Measurements from ENCODE around the gene MCTP2. TPM values are rescaled to one million over a fixed set of nuclear protein-coding genes. Genes with fewer than 3 reads are reported as not detected.
A peak's percentile ranks its signal among the peaks of the same experiment; 100 is the strongest.

MCTP2 gene
- polyA plus RNA-seq, 3 donors: 2.4 to 7.4 (median 7.3) TPM

GRCh38 chr15:94412979-94413746 lies 181.8 kb downstream of the MCTP2 start:
- peaks cover 11 to 54% of the 10 kb centered on the region in 2 donors for H3K36me3 Mint-ChIP-seq
- H3K9ac ChIP-seq (ENCODE audit: insufficient read depth, low read length, poor library complexity, severe bottlenecking): no peak overlapping the region
- H3K4me3 ChIP-seq (replicated peaks in 1 of 3; ENCODE audit: low read depth in 2 of 3, low read length in 3 of 3): no peak overlapping the region
- no peak overlapping the region for H3K27ac ChIP-seq (ENCODE audit: low read depth in 1 of 2, low read length in 2 of 2)
- peaks cover 3% of the 10 kb centered on the region for H3K4me1 Mint-ChIP-seq
- no peaks in the 10 kb centered on the region for H4K20me1 ChIP-seq (ENCODE audit: insufficient read depth, low read length)
- H3K9me3 Mint-ChIP-seq: no peaks in the 10 kb centered on the region
- no peaks in the 10 kb centered on the region for H3K4me1 ChIP-seq (ENCODE audit: control insufficient read depth in 1 of 2, insufficient read depth in 2 of 2, low read length in 2 of 2)
- no peaks in the 10 kb centered on the region for H3K79me2 ChIP-seq (ENCODE audit: insufficient read depth, low read length)
- H3K4me3 Mint-ChIP-seq: no peak overlapping the region
- intact Hi-C loops (cut with micrococcal nuclease): no loop called here
- H2AFZ ChIP-seq (ENCODE audit: insufficient read depth, low read depth, low read length, poor library complexity, severe bottlenecking): no peak overlapping the region
- no CpG with 5 or more reads among the region's 6 CpGs for WGBS (ENCODE audit: insufficient coverage)
- H3K9me3 ChIP-seq (replicated peaks in 1 of 2; ENCODE audit: control insufficient read depth in 1 of 2, insufficient read depth in 1 of 2, low read length in 2 of 2): no peaks in the 10 kb centered on the region
- peaks cover 0 to 4% of the 10 kb centered on the region in 2 donors for H3K36me3 ChIP-seq (replicated peaks in 1 of 2; ENCODE audit: control insufficient read depth in 1 of 2, insufficient read depth in 2 of 2, low read length in 2 of 2)
- DNase-seq: peak; percentile 5 to 19 (median 10)
- H3K4me2 ChIP-seq (replicated peaks; ENCODE audit: extremely low read depth, low read length, poor library complexity, severe bottlenecking): no peak overlapping the region
- peaks cover 0 to 2% (median 0%) of the 10 kb centered on the region in 3 donors for H3K27me3 Mint-ChIP-seq (ENCODE audit: low read depth in 3 of 3)
- no peak overlapping the region for H3K27ac Mint-ChIP-seq
- no peaks in the 10 kb centered on the region for H3K27me3 ChIP-seq (ENCODE audit: control insufficient read depth in 2 of 2, insufficient read depth in 2 of 2, low read length in 2 of 2)
- TF ChIP-seq, protein P1, sequence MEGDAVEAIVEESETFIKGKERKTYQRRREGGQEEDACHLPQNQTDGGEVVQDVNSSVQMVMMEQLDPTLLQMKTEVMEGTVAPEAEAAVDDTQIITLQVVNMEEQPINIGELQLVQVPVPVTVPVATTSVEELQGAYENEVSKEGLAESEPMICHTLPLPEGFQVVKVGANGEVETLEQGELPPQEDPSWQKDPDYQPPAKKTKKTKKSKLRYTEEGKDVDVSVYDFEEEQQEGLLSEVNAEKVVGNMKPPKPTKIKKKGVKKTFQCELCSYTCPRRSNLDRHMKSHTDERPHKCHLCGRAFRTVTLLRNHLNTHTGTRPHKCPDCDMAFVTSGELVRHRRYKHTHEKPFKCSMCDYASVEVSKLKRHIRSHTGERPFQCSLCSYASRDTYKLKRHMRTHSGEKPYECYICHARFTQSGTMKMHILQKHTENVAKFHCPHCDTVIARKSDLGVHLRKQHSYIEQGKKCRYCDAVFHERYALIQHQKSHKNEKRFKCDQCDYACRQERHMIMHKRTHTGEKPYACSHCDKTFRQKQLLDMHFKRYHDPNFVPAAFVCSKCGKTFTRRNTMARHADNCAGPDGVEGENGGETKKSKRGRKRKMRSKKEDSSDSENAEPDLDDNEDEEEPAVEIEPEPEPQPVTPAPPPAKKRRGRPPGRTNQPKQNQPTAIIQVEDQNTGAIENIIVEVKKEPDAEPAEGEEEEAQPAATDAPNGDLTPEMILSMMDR (IDR thresholded peaks at IDR 0.05): peak; percentile 77

DNA sequence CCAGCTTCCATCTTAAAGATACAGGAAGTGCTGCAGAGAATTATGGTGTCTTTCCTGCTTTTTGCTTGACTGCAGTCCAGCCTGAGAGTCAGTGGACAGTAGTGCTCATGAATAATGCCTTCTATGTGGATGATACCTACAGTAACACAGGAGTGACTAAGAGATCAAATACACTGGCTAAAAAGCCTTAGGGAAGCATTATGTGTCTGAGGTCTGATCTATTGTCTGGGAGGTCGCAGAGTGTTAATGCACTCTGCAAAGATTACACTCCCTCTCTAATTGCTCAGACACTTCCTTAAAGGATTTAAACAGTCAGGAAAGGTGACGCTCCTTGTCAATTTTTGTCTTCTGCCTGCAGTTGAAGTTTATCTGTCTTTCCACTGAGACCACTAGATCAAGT lies 183.6 kb downstream of the MCTP2 start:
- no peaks in the 10 kb centered on the region for H3K27me3 Mint-ChIP-seq (ENCODE audit: low read depth in 3 of 3)
- H3K4me3 Mint-ChIP-seq: no peak overlapping the region
- peaks cover 3 to 48% of the 10 kb centered on the region in 2 donors for H3K36me3 Mint-ChIP-seq
- DNase-seq: no peak
- Histone ChIP-seq H3K4me1 (ENCODE audit: control insufficient read depth in 1 of 2, insufficient read depth in 2 of 2, low read length in 2 of 2) (no peaks in the 10 kb centered on the region), H3K36me3 (replicated peaks in 1 of 2; ENCODE audit: control insufficient read depth in 1 of 2, insufficient read depth in 2 of 2, low read length in 2 of 2) (peaks cover 0 to 2% of the 10 kb centered on the region in 2 donors), H3K79me2 (ENCODE audit: insufficient read depth, low read length) (no peaks in the 10 kb centered on the region), H3K4me3 (replicated peaks in 1 of 3; ENCODE audit: low read depth in 2 of 3, low read length in 3 of 3) (no peak overlapping the region), H3K9ac (ENCODE audit: insufficient read depth, low read length, poor library complexity, severe bottlenecking) (no peak overlapping the region), H3K9me3 (replicated peaks in 1 of 2; ENCODE audit: control insufficient read depth in 1 of 2, insufficient read depth in 1 of 2, low read length in 2 of 2) (no peaks in the 10 kb centered on the region), H3K27me3 (ENCODE audit: control insufficient read depth in 2 of 2, insufficient read depth in 2 of 2, low read length in 2 of 2) (no peaks in the 10 kb centered on the region), H2AFZ (ENCODE audit: insufficient read depth, low read depth, low read length, poor library complexity, severe bottlenecking) (no peak overlapping the region), H3K27ac (ENCODE audit: low read depth in 1 of 2, low read length in 2 of 2) (no peak overlapping the region), H4K20me1 (ENCODE audit: insufficient read depth, low read length) (no peaks in the 10 kb centered on the region), H3K4me2 (replicated peaks; ENCODE audit: extremely low read depth, low read length, poor library complexity, severe bottlenecking) (no peak overlapping the region)
- intact Hi-C loops (cut with micrococcal nuclease): no loop called here
- peaks cover 0 to 2% (median 0%) of the 10 kb centered on the region in 7 donors for H3K9me3 Mint-ChIP-seq
- no peak overlapping the region for H3K27ac Mint-ChIP-seq
- 67% methylated on average over 1 of the region's 2 CpGs for WGBS (ENCODE audit: insufficient coverage)
- H3K4me1 Mint-ChIP-seq: peaks cover 3% of the 10 kb centered on the region
- TF ChIP-seq, protein P1 (IDR thresholded peaks at IDR 0.05): no peak

Measured in CD14-positive monocyte (primary cell).